Measurements from ENCODE around the gene GOLGA1. TPM values are rescaled to one million over a fixed set of nuclear protein-coding genes. Genes with fewer than 3 reads are reported as not detected.
"Not testable (repeated sequence)": the region's sequence is repeated elsewhere in the genome, so short reads cannot be mapped to it uniquely, and the experiment has no call there.

The GOLGA1 gene
- total RNA-seq, 1 experiment from 2014 or later = 7.9 TPM

- no peak for DNase-seq (ENCODE audit: low spot score)
Measured at GRCh38 chr9:124858330-124859046, 82.4 kb downstream of the GOLGA1 start.

GRCh38 chr9:124857533-124858162 is 83.2 kb downstream of the GOLGA1 start:
- DNase-seq (ENCODE audit: low spot score) = no peak

- DNase-seq (ENCODE audit: low spot score) = peak; percentile 54
Measured at GRCh38 chr9:124855944-124856765, 84.7 kb downstream of the GOLGA1 start.

GRCh38 chr9:124855566-124855943 is 85.3 kb downstream of the GOLGA1 start:
- no peak for DNase-seq (ENCODE audit: low spot score)

GRCh38 chr9:124854822-124855221 is 86.1 kb downstream of the GOLGA1 start:
- DNase-seq (ENCODE audit: low spot score) = no peak

- DNase-seq (ENCODE audit: low spot score) = no peak
Measured at GRCh38 chr9:124854161-124854560, 86.7 kb downstream of the GOLGA1 start.

GRCh38 chr9:124853605-124854143 is 87.2 kb downstream of the GOLGA1 start:
- DNase-seq (ENCODE audit: low spot score) = no peak

- DNase-seq (ENCODE audit: low spot score) = peak; percentile 71
Measured at GRCh38 chr9:124852829-124853531, 87.9 kb downstream of the GOLGA1 start, which contains the start of gene WDR38. Gene WDR38, plus strand, starts transcription at chr9:124853460. Its CDS starts 72 bp downstream, at chr9:124853532.

- no peak for DNase-seq (ENCODE audit: low spot score)
Measured at GRCh38 chr9:124852121-124852828, 88.6 kb downstream of the GOLGA1 start.

- no peak for DNase-seq (ENCODE audit: low spot score)
Measured at GRCh38 chr9:124849801-124850200, 91.1 kb downstream of the GOLGA1 start.

- DNase-seq (ENCODE audit: low spot score) = no peak
Measured at GRCh38 chr9:124846969-124847368, 93.9 kb downstream of the GOLGA1 start.

GRCh38 chr9:124846467-124846866 is 94.4 kb downstream of the GOLGA1 start:
- not testable (repeated sequence) for DNase-seq (ENCODE audit: low spot score)

- no peak for DNase-seq (ENCODE audit: low spot score)
Measured at GRCh38 chr9:124844291-124844690, 96.6 kb downstream of the GOLGA1 start.

- DNase-seq (ENCODE audit: low spot score) = no peak
Measured at GRCh38 chr9:124843456-124844034, 97.3 kb downstream of the GOLGA1 start.

GRCh38 chr9:124841075-124841821 is 99.6 kb downstream of the GOLGA1 start:
- no peak for DNase-seq (ENCODE audit: low spot score)

GRCh38 chr9:124840300-124840833 is 100.5 kb downstream of the GOLGA1 start:
- DNase-seq (ENCODE audit: low spot score) = no peak

GRCh38 chr9:124839612-124840299 is 101.1 kb downstream of the GOLGA1 start:
- DNase-seq (ENCODE audit: low spot score) = no peak

- not testable (repeated sequence) for DNase-seq (ENCODE audit: low spot score)
Measured at GRCh38 chr9:124838567-124839275, 102.2 kb downstream of the GOLGA1 start.
